ENCODE results near the gene AFF3.

DNA sequence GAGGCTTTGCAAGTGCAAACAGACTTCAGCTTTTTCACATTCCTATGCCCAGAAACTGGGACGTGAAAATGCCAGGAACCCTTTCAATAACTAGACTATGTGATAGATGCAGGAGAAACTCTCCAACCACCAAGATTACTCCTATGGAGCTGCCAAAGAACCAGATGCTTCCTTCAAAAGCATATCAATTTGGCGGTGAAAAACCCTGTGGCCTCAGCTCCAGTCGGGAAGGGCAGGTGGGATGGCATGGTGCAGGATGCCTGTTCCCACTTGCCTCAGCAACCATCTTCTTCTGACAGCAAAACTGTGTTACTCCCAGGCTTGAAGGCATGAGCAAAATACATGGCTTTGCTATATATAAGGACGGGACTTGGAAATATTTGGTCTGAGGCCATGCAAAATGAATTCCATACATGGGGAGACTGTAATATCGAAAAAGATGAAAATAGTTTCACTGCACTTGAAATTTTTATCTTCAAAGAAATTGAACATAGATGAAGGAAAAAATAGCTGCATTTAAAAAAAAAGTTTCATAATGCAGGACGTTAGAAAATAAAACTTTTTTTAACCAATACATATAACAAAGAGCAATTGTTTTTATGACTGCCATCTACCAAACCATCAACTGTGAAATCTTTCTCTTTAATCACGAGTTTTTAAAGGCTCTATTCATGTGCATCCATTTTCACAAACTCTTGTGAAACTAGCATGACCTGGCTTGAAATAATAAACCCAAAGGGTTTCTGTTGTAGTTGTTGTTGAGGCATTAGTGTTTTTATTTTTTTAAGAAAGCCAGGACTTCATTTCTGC lies 99.1 kb downstream of the AFF3 start:
- TF ChIP-seq, protein P1, sequence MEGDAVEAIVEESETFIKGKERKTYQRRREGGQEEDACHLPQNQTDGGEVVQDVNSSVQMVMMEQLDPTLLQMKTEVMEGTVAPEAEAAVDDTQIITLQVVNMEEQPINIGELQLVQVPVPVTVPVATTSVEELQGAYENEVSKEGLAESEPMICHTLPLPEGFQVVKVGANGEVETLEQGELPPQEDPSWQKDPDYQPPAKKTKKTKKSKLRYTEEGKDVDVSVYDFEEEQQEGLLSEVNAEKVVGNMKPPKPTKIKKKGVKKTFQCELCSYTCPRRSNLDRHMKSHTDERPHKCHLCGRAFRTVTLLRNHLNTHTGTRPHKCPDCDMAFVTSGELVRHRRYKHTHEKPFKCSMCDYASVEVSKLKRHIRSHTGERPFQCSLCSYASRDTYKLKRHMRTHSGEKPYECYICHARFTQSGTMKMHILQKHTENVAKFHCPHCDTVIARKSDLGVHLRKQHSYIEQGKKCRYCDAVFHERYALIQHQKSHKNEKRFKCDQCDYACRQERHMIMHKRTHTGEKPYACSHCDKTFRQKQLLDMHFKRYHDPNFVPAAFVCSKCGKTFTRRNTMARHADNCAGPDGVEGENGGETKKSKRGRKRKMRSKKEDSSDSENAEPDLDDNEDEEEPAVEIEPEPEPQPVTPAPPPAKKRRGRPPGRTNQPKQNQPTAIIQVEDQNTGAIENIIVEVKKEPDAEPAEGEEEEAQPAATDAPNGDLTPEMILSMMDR (IDR thresholded peaks at IDR 0.05; ENCODE audit: low read depth, low read length, poor library complexity, severe bottlenecking) = no peak
- no peak for TF ChIP-seq EZH2phosphoT487 (IDR thresholded peaks at IDR 0.05; ENCODE audit: borderline replicate concordance, low read length)
